ENCODE results near the gene SH3RF2.

GRCh38 chr5:146076028-146076427 lies 139.7 kb downstream of the SH3RF2 start:
- no peak for TF ChIP-seq CTCF (conservative IDR thresholded peaks at IDR 0.05 in 1 of 2, IDR thresholded peaks at IDR 0.05 in 1 of 2; ENCODE audit: low read depth in 1 of 2, low read length in 2 of 2)
- TF ChIP-seq EZH2 (IDR thresholded peaks at IDR 0.05; ENCODE audit: low read length, missing control alignments): no peak
